ENCODE data around the gene FES.
"Not testable (repeated sequence)": the region's sequence is repeated elsewhere in the genome, so short reads cannot be mapped to it uniquely, and the experiment has no call there.

Gene FES
- total RNA-seq, result 0.78 to 10.0 (median 2.4) reads per million in 9 experiments

DNA sequence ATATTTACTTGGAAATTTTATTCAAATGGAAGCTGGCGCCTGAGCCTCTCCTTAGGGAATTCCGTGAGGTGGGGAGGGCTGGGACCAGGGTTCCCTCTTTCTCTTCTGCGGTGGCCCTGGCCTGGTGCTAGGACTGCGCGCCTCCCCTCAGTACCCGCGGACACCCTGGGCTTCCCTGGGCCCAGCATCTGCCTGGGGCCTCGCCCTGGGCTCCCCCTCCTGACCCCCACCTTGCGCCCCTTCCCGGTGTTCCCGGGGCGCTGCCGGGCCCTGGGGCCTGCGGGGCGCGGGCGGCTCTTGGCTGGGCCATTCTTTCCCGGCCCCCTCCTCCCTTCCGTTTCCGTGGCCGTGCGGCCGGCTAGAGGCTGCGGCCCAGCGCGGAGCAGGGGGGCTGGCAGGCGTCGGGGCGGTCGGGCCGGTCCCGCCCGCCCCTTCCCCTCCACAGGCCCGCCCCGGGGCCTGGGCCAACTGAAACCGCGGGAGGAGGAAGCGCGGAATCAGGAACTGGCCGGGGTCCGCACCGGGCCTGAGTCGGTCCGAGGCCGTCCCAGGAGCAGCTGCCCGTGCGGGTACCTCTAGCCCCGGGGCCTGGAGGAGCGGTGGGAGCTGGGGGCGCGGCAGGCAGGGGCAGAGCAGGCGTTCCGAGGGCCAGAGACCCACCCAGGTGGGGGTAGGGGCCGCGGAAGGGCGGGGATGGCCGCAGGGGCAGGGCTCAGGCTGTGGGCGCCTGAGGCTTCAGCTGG is at the start of gene FES:
Gene FES (plus strand): TSS at position 529 of the 743 bp plus-strand sequence. CDS start 542 bp downstream, outside the sequence.
- H3K36me3 Mint-ChIP-seq (ENCODE audit: insufficient read depth), result peaks cover 39% of the 10 kb centered on the region
- no peak for ATAC-seq (replicated peaks)
- peak within 1 kb of the TSS in 1 of 2 donors; percentile 32 for H3K4me3 Mint-ChIP-seq

DNA sequence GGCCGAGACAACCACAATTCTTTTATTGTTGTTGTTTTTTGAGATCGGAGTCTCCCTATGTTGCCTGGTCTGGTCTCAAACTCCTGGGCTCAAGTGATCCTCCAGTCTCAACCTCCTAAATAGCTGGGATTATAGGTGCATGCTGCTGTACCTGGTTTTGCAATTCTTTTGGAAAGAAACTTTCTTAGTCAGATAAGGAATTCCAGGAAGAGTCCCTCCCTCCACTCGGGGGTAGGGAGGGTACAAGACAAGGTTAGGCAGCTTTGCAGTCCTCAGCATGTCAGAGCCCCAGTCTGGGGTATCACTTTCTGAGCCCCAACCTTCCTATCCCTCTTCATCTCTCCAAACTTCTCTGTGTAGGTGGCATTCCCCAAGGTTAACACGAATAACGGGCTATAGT is 49.7 kb upstream of the FES start:
- DNase-seq, result no peak

More for the DNA sequence above, at the start of gene FES:
- DNase-seq, result no peak
- Mint-ChIP-seq H3K27me3 (peaks cover 7 to 18% of the 10 kb centered on the region in 2 donors), H3K9me3 (no peaks in the 10 kb centered on the region), H3K27ac (peak within 1 kb of the TSS in 1 of 2 donors; percentile 55), H3K4me1 (ENCODE audit: low read depth in 2 of 2) (peaks cover 6 to 17% of the 10 kb centered on the region in 2 donors)

DNA sequence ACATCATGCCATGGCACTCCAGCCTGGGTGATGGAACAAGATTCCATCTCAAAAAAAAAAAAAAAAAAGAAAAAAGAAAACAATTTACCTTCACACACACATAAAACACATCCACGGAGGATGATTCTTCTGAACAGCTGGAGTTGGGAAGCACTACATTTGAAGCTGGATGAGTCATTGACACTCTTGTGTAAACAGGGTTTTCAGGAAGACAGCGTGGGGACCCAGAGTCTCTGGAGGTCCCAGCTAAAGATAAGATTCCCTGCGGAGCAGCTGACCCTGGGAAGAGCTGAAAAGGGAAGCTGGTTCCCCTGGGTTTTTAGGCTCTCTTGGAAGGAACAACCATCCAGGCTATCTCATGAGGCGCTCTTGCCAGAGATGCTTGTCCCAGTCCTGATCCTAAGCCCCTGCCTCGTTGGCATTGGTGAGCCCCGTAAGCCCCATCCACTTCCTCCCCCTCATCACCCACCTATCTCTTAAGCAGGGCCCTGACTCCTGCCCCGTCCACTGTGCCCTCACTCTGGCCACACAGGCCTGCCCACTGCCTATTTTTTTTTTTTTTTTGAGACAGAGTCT is 47.9 kb upstream of the FES start:
- no peak for ATAC-seq (replicated peaks)
- no peak for DNase-seq
- Mint-ChIP-seq H3K27ac (peak overlapping the region in 1 of 2 donors; percentile 89), H3K4me3 (no peak overlapping the region), H3K9me3 (no peaks in the 10 kb centered on the region), H3K4me1 (ENCODE audit: low read depth in 2 of 2) (peaks cover 13 to 21% of the 10 kb centered on the region in 2 donors), H3K27me3 (no peaks in the 10 kb centered on the region), H3K36me3 (ENCODE audit: insufficient read depth) (peaks cover 13% of the 10 kb centered on the region)

More for the DNA sequence above, 49.7 kb upstream of the FES start:
- Mint-ChIP-seq H3K27me3 (peaks cover 0 to 7% of the 10 kb centered on the region in 2 donors), H3K9me3 (no peaks in the 10 kb centered on the region), H3K27ac (no peak overlapping the region), H3K36me3 (ENCODE audit: insufficient read depth) (peaks cover 14% of the 10 kb centered on the region), H3K4me3 (no peak overlapping the region), H3K4me1 (ENCODE audit: low read depth in 2 of 2) (peaks cover 13 to 29% of the 10 kb centered on the region in 2 donors)
- ATAC-seq (replicated peaks), result no peak

DNA sequence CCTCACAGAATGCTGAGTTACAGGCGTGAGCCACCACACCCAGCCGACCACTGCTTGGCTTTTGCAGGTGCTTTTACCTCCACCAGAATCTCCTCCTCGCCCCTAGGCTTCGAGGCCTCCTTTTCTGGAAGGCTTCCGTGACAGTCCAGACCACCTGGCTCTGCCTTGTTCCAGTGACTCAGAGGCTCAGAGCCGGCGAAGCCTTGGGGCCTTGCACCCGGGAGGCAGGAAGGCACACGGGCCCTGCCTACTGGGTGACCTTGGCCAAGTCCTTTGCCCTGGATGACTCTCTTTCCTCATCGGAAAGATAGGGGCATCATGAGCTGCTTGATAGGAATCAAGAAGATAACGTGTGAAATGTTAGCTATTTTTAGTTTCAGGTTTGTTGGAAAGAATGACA is 47.2 kb upstream of the FES start:
- peak overlapping the region in 1 of 2 donors; percentile 65 for H3K4me3 Mint-ChIP-seq
- no peak for DNase-seq
- peak overlapping the region in 1 of 2 donors; percentile 89 for H3K27ac Mint-ChIP-seq
- H3K9me3 Mint-ChIP-seq, result no peaks in the 10 kb centered on the region
- peaks cover 13% of the 10 kb centered on the region for H3K36me3 Mint-ChIP-seq (ENCODE audit: insufficient read depth)
- no peaks in the 10 kb centered on the region for H3K27me3 Mint-ChIP-seq
- H3K4me1 Mint-ChIP-seq (ENCODE audit: low read depth in 2 of 2), result peaks cover 13 to 21% of the 10 kb centered on the region in 2 donors
- ATAC-seq (replicated peaks), result no peak

DNA sequence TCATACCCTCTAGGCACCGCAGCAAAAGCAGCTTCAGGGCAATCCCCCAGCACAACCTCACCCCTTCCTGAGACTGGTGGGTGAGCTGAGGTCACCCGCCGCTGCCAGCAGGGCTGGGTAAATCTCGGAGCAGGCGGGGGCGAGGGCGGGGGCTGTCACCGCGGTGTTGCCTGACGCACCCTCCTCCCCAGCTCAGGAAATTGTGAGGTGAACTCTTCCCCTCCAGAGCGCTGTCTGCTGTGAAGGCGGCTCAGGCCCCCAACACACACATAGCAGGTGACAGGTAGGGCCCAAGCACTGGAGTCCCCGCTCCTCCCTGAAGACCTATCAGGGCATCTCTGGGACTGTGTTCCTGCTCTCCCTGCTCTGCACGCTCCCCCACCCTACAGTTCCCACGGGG is 46.2 kb upstream of the FES start:
- H3K27me3 Mint-ChIP-seq, result no peaks in the 10 kb centered on the region
- peak; percentile 73 to 87 (median 87) for DNase-seq
- peaks cover 13 to 21% of the 10 kb centered on the region in 2 donors for H3K4me1 Mint-ChIP-seq (ENCODE audit: low read depth in 2 of 2)
- peaks cover 13% of the 10 kb centered on the region for H3K36me3 Mint-ChIP-seq (ENCODE audit: insufficient read depth)
- no peaks in the 10 kb centered on the region for H3K9me3 Mint-ChIP-seq
- H3K4me3 Mint-ChIP-seq, result peak overlapping the region; percentile 63 to 65
- peak; percentile 91 for ATAC-seq (replicated peaks)
- H3K27ac Mint-ChIP-seq, result peak overlapping the region; percentile 76 to 89

DNA sequence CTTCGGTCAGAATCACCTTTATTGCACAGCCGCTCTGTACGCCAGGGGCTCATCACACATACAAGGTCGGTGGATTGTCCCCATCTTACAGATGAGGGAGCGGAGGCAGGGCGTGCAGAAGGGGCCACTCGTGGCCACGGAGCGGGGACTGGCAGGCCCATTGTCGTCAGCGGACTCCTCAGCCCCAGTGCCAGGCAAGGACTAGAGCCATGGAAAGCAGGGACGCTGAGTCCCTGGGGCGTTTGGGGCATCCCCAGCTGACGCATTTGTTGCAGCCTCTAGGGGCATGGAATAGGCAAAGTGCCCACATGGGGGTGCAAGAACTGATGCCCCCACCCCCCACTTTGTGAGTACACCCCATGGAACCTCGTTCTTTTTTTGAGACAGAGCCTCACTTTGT is 45.8 kb upstream of the FES start:
- no peak for DNase-seq
- H3K9me3 Mint-ChIP-seq, result no peaks in the 10 kb centered on the region
- H3K36me3 Mint-ChIP-seq (ENCODE audit: insufficient read depth), result peaks cover 13% of the 10 kb centered on the region
- peak overlapping the region; percentile 76 to 89 for H3K27ac Mint-ChIP-seq
- H3K27me3 Mint-ChIP-seq, result no peaks in the 10 kb centered on the region
- H3K4me3 Mint-ChIP-seq, result peak overlapping the region; percentile 63 to 65
- peaks cover 13 to 21% of the 10 kb centered on the region in 2 donors for H3K4me1 Mint-ChIP-seq (ENCODE audit: low read depth in 2 of 2)
- peak; percentile 11 for ATAC-seq (replicated peaks)

DNA sequence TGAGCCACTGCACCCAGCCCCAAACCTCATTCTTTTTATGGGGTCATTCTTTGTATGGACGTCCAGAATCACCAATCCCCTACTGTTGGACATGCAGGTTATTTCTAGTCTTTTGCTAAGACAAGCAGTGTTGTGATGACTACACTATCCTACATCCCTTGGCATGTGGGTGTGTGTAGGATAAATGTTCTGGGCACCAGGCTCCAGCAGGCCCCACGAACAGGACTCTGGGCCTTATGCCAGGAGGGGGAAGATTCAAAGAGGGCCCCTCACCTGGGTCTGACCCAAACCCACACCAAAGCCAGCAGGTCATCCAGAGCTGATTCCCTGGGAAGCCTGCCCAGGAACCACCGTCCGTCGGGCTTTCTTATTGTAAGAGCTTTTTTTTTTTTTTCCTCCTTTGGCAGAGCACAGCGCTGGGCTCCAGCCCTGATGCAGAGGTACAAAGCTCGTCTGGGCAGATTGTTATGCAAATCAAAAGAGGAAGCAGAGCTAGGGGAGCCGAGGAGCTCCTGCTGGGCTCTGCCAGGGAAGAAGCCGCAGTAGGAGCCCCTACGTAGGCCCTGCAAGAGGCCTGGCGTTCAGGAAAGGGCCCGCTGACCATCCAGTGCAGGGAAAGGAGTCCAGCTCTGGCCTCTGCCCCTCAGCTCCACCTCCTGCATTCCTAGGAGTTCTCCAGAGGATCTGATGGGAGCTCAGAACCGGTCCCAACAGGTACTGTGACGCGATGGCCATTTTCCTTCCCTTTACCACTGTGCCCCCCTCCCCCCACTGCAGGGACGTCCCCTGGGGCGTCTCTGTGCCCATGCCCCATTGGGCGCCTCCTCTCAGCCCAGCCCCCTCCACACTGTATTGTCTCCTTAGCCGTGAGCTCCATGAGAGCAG is 44.9 kb upstream of the FES start:
- Mint-ChIP-seq H3K27ac (peak overlapping the region in 1 of 2 donors; percentile 89), H3K4me1 (ENCODE audit: low read depth in 2 of 2) (peaks cover 13 to 21% of the 10 kb centered on the region in 2 donors), H3K36me3 (ENCODE audit: insufficient read depth) (peaks cover 13% of the 10 kb centered on the region), H3K27me3 (no peaks in the 10 kb centered on the region), H3K4me3 (peak overlapping the region in 1 of 2 donors; percentile 65), H3K9me3 (no peaks in the 10 kb centered on the region)
- ATAC-seq (replicated peaks) (no peak), DNase-seq (no peak)

DNA sequence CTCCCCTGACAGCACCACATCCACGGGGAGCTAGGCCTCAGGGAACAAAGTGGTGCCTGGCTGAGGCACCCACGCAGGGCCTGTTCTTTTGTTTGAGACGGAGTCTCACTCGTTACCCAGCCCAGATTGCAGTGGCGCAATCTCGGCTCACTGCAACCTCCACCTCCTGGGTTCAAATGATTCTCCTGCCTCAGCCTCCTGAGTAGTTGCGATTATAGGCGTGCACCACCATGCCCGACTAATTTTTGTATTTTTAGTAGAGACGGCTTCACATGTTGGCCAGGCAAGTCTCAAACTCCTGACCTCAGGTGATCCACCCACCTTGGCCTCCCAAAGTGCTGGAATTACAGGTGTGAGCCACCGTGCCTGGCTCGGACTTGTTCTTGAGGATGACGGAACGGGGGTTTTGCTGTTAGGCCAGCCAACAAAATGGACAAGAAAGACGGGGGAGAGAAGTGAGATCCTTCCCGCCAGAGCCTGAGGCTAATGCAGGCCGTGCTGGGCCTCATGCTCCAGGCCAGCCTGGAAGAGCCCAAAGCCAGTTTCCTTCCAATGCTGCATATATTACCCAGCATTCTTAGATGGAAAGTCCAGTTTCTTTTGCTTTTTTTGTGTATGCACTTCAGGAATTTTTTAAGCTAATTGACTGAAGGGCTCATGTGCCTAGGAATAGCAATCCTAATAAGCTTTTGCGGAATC is 44.0 kb upstream of the FES start:
- DNase-seq (no peak), ATAC-seq (replicated peaks) (no peak)
- no peaks in the 10 kb centered on the region for H3K9me3 Mint-ChIP-seq
- H3K4me3 Mint-ChIP-seq, result no peak overlapping the region
- peaks cover 13 to 24% of the 10 kb centered on the region in 2 donors for H3K4me1 Mint-ChIP-seq (ENCODE audit: low read depth in 2 of 2)
- no peaks in the 10 kb centered on the region for H3K27me3 Mint-ChIP-seq
- H3K27ac Mint-ChIP-seq, result peak overlapping the region in 1 of 2 donors; percentile 73
- peaks cover 13% of the 10 kb centered on the region for H3K36me3 Mint-ChIP-seq (ENCODE audit: insufficient read depth)

DNA sequence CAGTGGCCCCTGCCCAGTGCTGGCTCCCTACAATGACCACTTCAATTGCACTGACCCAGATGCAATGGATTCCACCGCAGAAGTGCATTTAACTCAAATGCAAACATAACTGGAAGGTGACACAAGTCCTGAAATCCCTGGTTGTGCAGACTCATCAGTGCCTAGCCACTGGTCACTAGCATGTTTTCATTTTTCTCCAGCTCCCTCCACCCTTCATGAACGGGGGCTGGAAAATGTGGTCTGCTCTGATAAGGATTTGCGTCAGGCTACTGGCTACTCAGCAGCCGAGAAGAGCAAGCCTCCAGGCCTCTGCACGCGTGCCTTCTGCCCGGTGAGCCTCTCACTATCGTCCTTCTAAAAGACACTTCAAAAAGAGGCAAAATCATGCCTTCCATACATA is 43.4 kb upstream of the FES start:
- Mint-ChIP-seq H3K9me3 (no peaks in the 10 kb centered on the region), H3K27me3 (no peaks in the 10 kb centered on the region), H3K4me1 (ENCODE audit: low read depth in 2 of 2) (peaks cover 13 to 25% of the 10 kb centered on the region in 2 donors), H3K27ac (no peak overlapping the region), H3K4me3 (no peak overlapping the region), H3K36me3 (ENCODE audit: insufficient read depth) (peaks cover 13% of the 10 kb centered on the region)
- no peak for ATAC-seq (replicated peaks)
- no peak for DNase-seq

DNA sequence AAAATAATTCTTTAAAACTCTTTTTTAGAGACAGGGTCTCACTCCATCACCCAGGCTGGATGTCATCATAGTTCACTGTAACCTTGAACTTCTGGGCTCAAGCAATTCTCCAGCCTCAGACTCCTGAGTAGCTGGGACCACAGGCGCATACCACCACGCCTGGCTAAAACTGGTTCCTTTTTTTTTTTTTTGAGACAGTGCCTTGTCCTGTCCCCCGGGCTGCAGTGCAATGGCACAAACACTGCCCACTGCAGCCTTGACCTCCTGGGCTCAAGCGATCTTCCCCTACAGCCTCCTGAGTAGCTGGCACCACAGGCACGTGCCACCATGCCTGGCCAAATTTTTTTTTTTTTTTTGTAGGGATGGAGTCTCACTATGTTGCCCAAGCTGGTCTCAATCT is 39.6 kb upstream of the FES start:
- DNase-seq (no peak), ATAC-seq (replicated peaks) (no peak)
- H3K27me3 Mint-ChIP-seq, result no peaks in the 10 kb centered on the region
- H3K9me3 Mint-ChIP-seq, result no peaks in the 10 kb centered on the region
- H3K4me3 Mint-ChIP-seq, result no peak overlapping the region
- H3K27ac Mint-ChIP-seq, result peak overlapping the region in 1 of 2 donors; percentile 60
- peaks cover 0 to 4% of the 10 kb centered on the region in 2 donors for H3K4me1 Mint-ChIP-seq (ENCODE audit: low read depth in 2 of 2)
- H3K36me3 Mint-ChIP-seq (ENCODE audit: insufficient read depth), result peaks cover 3% of the 10 kb centered on the region

DNA sequence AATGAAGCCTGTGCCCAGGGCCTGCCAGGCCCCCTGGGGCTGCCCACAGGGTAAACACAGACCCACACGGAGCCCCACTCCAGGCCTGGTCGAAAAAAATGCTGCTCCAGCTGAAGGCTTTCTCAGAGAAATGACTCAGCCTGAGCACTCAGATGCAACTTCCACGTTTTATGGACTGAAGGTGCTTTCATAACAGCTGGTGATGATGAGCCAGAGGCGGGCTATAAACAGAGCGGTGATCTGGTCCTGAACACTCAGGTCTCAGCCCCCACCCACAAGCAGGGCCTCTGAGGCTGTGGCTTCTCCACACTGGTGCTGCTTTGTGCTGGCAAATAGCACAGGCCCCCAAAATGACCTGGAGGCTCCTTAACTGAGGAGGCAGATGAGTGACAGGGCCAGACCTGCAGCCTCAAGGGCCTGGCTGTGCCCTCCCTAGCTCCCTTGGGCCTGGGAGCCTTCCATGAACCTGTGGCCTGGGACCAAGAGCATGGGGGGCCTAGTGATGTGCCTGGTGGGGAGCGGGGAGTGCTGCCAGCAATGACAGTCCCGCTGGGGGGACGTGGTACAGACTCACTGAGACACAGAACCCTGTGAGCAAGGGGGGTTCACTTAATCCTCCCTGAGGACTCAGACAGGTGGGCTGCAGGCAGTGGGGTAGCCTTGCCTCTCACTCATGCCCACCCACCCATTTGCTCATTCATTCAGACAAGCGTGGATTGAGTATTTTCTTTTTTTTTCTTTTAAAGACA is 38.9 kb upstream of the FES start:
- H3K4me3 Mint-ChIP-seq, result no peak overlapping the region
- H3K9me3 Mint-ChIP-seq, result no peaks in the 10 kb centered on the region
- peaks cover 0 to 4% of the 10 kb centered on the region in 2 donors for H3K4me1 Mint-ChIP-seq (ENCODE audit: low read depth in 2 of 2)
- DNase-seq (no peak), ATAC-seq (replicated peaks) (peak; percentile 81)
- no peaks in the 10 kb centered on the region for H3K36me3 Mint-ChIP-seq (ENCODE audit: insufficient read depth)
- peak overlapping the region in 1 of 2 donors; percentile 60 for H3K27ac Mint-ChIP-seq
- H3K27me3 Mint-ChIP-seq, result no peaks in the 10 kb centered on the region

DNA sequence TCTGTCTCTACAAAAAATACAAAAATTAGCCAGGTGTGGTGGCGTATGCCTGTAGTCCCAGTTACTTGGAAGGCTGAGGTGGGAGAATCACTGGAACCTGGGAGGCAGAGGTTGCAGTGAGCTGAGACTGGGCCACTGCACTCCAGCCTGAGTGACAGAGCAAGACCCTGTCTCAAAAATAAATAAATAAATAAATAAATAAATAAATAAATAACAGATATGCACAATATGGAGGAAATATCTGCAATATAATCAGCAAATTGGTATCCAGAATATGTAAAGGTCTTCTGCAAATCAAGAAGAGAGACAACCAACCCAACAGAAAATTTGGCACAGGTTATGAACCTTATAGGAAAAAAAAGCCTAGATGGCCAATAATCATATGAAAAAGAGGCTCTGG is 34.9 kb upstream of the FES start:
- H3K27me3 Mint-ChIP-seq; H3K27ac Mint-ChIP-seq; ATAC-seq (replicated peaks); DNase-seq; H3K9me3 Mint-ChIP-seq; H3K4me3 Mint-ChIP-seq: not testable (repeated sequence)
- Mint-ChIP-seq H3K4me1 (ENCODE audit: low read depth in 2 of 2) (peaks cover 19 to 33% of the 10 kb centered on the region in 2 donors), H3K36me3 (ENCODE audit: insufficient read depth) (peaks cover 31% of the 10 kb centered on the region)

All from effector memory CD8-positive, alpha-beta T cell (primary cell).